Mesenchymal stem cell (in vitro differentiated cells and primary cell): ENCODE measurements around the gene NUDT19.
A peak's percentile ranks its signal among the peaks of the same experiment; 100 is the strongest.

Source experiments
- DNase-seq: peaks from one replicate; pipeline ENCODE4 v3.0.0-alpha.2; 2013
- H2AFZ ChIP-seq: one replicate; pipeline ENCODE4 v1.6.1; 2013; ENCODE audit warnings: low read depth, mild to moderate bottlenecking, control low read depth, inconsistent platforms, low read length, moderate library complexity
- H2AK5ac ChIP-seq: 2 replicates; pipeline ENCODE4 v1.6.1; 2013; ENCODE audit warnings: low read length, moderate library complexity, mild to moderate bottlenecking, inconsistent platforms; ENCODE audit not compliant: severe bottlenecking
- H2BK120ac ChIP-seq: one replicate; pipeline ENCODE4 v1.6.1; 2013; ENCODE audit warnings: low read depth, mild to moderate bottlenecking, inconsistent platforms, low read length, moderate library complexity
- H2BK12ac ChIP-seq, 2 experiments: one replicate each; pipeline ENCODE4 v1.6.1; 2013; ENCODE audit warnings: inconsistent platforms in 2 of 2, low read length in 2 of 2, mild to moderate bottlenecking in 2 of 2, moderate library complexity in 2 of 2, control low read depth in 1 of 2
- H2BK15ac ChIP-seq: one replicate; pipeline ENCODE4 v1.6.1; 2013; ENCODE audit warnings: mild to moderate bottlenecking, low read depth, inconsistent platforms; ENCODE audit not compliant: poor library complexity, severe bottlenecking
- H2BK5ac ChIP-seq: 2 replicates; pipeline ENCODE4 v1.6.1; 2013; ENCODE audit warnings: low read depth, mild to moderate bottlenecking, low read length, control low read depth, inconsistent platforms; ENCODE audit not compliant: poor library complexity, severe bottlenecking
- H3K14ac ChIP-seq, 2 experiments: one replicate each; pipeline ENCODE4 v1.6.1; 2013; ENCODE audit warnings: inconsistent platforms in 2 of 2, low read length in 2 of 2, control low read depth in 1 of 2, mild to moderate bottlenecking in 1 of 2, moderate library complexity in 1 of 2
- H3K18ac ChIP-seq, 2 experiments: one replicate each; pipeline ENCODE4 v1.6.1; 2013; ENCODE audit warnings: inconsistent platforms in 2 of 2, low read length in 2 of 2, control low read depth in 1 of 2, low read depth in 1 of 2, mild to moderate bottlenecking in 1 of 2
- H3K23ac ChIP-seq, 2 experiments: one replicate each; pipeline ENCODE4 v1.6.1; 2013; ENCODE audit warnings: inconsistent platforms in 2 of 2, low read length in 2 of 2, mild to moderate bottlenecking in 2 of 2, moderate library complexity in 2 of 2, control low read depth in 1 of 2
- H3K27ac ChIP-seq: 2 replicates; pipeline ENCODE4 v1.5.1; 2013; ENCODE audit warnings: mild to moderate bottlenecking, moderate library complexity, low read length, control low read depth, inconsistent platforms; ENCODE audit not compliant: poor library complexity, severe bottlenecking
- H3K27me3 ChIP-seq, 2 experiments: 2 replicates each; pipeline versions ENCODE4 v1.6.1 to v1.7.0; 2013; ENCODE audit warnings: low read length in 2 of 2, mild to moderate bottlenecking in 2 of 2, moderate library complexity in 2 of 2, control low read depth in 1 of 2, inconsistent platforms in 1 of 2; ENCODE audit not compliant: control insufficient read depth in 1 of 2, insufficient read depth in 1 of 2
- H3K36me3 ChIP-seq, 2 experiments: 2 replicates each; pipeline versions ENCODE4 v1.6.1 to v1.7.0; 2013; ENCODE audit warnings: low read length in 2 of 2, control low read depth in 1 of 2, inconsistent platforms in 1 of 2, low read depth in 1 of 2, mild to moderate bottlenecking in 1 of 2; ENCODE audit not compliant: insufficient read depth in 2 of 2, control insufficient read depth in 1 of 2
- H3K4ac ChIP-seq, 2 experiments: one replicate each; pipeline ENCODE4 v1.6.1; 2013; ENCODE audit warnings: inconsistent platforms in 2 of 2, low read length in 2 of 2, mild to moderate bottlenecking in 2 of 2, moderate library complexity in 2 of 2, control low read depth in 1 of 2, low read depth in 1 of 2
- H3K4me1 ChIP-seq: 2 replicates; pipeline ENCODE4 v1.6.1; 2013; ENCODE audit warnings: low read depth, low read length, control low read depth; ENCODE audit not compliant: control insufficient read depth, insufficient read depth
- H3K4me2 ChIP-seq: 2 replicates; pipeline ENCODE4 v1.6.1; 2013; ENCODE audit warnings: low read length, mild to moderate bottlenecking, inconsistent platforms; ENCODE audit not compliant: poor library complexity, severe bottlenecking
- H3K4me3 ChIP-seq, 2 experiments: 2 replicates each; pipeline versions ENCODE4 v1.5.1 to v1.7.0; 2013; ENCODE audit warnings: low read length in 2 of 2, mild to moderate bottlenecking in 2 of 2, control low read depth in 1 of 2, low read depth in 1 of 2; ENCODE audit not compliant: insufficient read depth in 1 of 2
- H3K79me1 ChIP-seq: replicated peaks from 2 replicates; pipeline ENCODE4 v1.6.1; 2013; ENCODE audit warnings: mild to moderate bottlenecking, control low read depth, low read length, inconsistent platforms; ENCODE audit not compliant: poor library complexity, severe bottlenecking
- H3K9ac ChIP-seq: 2 replicates; pipeline ENCODE4 v1.7.0; 2013; ENCODE audit warnings: mild to moderate bottlenecking, low read length, moderate library complexity
- H3K9me3 ChIP-seq: 2 replicates; pipeline ENCODE4 v1.7.0; 2013; ENCODE audit warnings: mild to moderate bottlenecking, low read length; ENCODE audit not compliant: control insufficient read depth
- H4K8ac ChIP-seq: one replicate; pipeline ENCODE4 v1.6.1; 2013; ENCODE audit warnings: inconsistent platforms, mild to moderate bottlenecking, low read length, moderate library complexity
- H4K91ac ChIP-seq: one replicate; pipeline ENCODE4 v1.6.1; 2013; ENCODE audit warnings: mild to moderate bottlenecking, low read length, inconsistent platforms
- WGBS: methylation state at CpG from one replicate; pipeline ENCODE4 v1.1.7; 2013; ENCODE audit warnings: mixed read lengths; 5-methylcytosine and 5-hydroxymethylcytosine counted together

The NUDT19 gene

GRCh38 chr19:32676186-32676894, 15.3 kb upstream of the NUDT19 start:
- Histone ChIP-seq H3K4me3 (peak overlapping the region; percentile 73 to 87), H3K4me2 (peak overlapping the region; percentile 89), H2BK120ac (no peak overlapping the region), H3K18ac (no peak overlapping the region), H3K27me3 (peaks cover 28 to 29% of the 10 kb centered on the region in 2 experiments), H2AK5ac (no peak overlapping the region), H3K9me3 (no peaks in the 10 kb centered on the region), H3K27ac (no peak overlapping the region), H3K9ac (no peak overlapping the region), H3K23ac (peak overlapping the region in 1 of 2 experiments; percentile 98), H4K8ac (peak overlapping the region; percentile 80), H3K4ac (no peak overlapping the region), H2AFZ (peak overlapping the region; percentile 98), H2BK15ac (no peak overlapping the region), H2BK12ac (no peak overlapping the region), H4K91ac (peak overlapping the region; percentile 55), H2BK5ac (no peak overlapping the region), H3K36me3 (no peaks in the 10 kb centered on the region), H3K79me1 (peaks cover 8% of the 10 kb centered on the region), H3K4me1 (peaks cover 33% of the 10 kb centered on the region), H3K14ac (peak overlapping the region in 1 of 2 experiments; percentile 37)
- DNase-seq, result no peak
- WGBS, result 12% methylated on average over 83 of the region's 93 CpGs

- no peak overlapping the region for H3K9ac ChIP-seq
- WGBS, result 31% methylated on average over 33 of the region's 33 CpGs
- no peak overlapping the region for H3K4me2 ChIP-seq
- no peak overlapping the region for H4K8ac ChIP-seq
- peaks cover 8% of the 10 kb centered on the region for H3K79me1 ChIP-seq
- peaks cover 28 to 29% of the 10 kb centered on the region in 2 experiments for H3K27me3 ChIP-seq
- H2BK5ac ChIP-seq, result no peak overlapping the region
- peak overlapping the region; percentile 98 for H2AFZ ChIP-seq
- peak overlapping the region in 1 of 2 experiments; percentile 98 for H3K23ac ChIP-seq
- H3K4ac ChIP-seq, result no peak overlapping the region
- H3K18ac ChIP-seq, result no peak overlapping the region
- H2AK5ac ChIP-seq, result no peak overlapping the region
- H2BK120ac ChIP-seq, result no peak overlapping the region
- no peak overlapping the region for H3K27ac ChIP-seq
- peak overlapping the region in 1 of 2 experiments; percentile 37 for H3K14ac ChIP-seq
- no peaks in the 10 kb centered on the region for H3K9me3 ChIP-seq
- no peaks in the 10 kb centered on the region for H3K36me3 ChIP-seq
- no peak for DNase-seq
- no peak overlapping the region for H4K91ac ChIP-seq
- H3K4me3 ChIP-seq, result no peak overlapping the region
- no peak overlapping the region for H2BK15ac ChIP-seq
- peaks cover 31% of the 10 kb centered on the region for H3K4me1 ChIP-seq
- no peak overlapping the region for H2BK12ac ChIP-seq
These were observed 14.7 kb upstream of the NUDT19 start for GRCh38 chr19:32676895-32677359.

GRCh38 chr19:32677657-32678056, 14.0 kb upstream of the NUDT19 start:
- H2AK5ac ChIP-seq, result no peak overlapping the region
- no peaks in the 10 kb centered on the region for H3K36me3 ChIP-seq
- WGBS, result 23% methylated on average over 9 of the region's 9 CpGs
- no peak overlapping the region for H4K91ac ChIP-seq
- DNase-seq, result peak; percentile 23
- H3K4me3 ChIP-seq, result no peak overlapping the region
- no peak overlapping the region for H2AFZ ChIP-seq
- no peak overlapping the region for H3K9ac ChIP-seq
- H3K27me3 ChIP-seq, result peaks cover 28 to 29% of the 10 kb centered on the region in 2 experiments
- H3K9me3 ChIP-seq, result no peaks in the 10 kb centered on the region
- no peak overlapping the region for H2BK15ac ChIP-seq
- H3K23ac ChIP-seq, result no peak overlapping the region
- no peak overlapping the region for H3K18ac ChIP-seq
- H3K4ac ChIP-seq, result no peak overlapping the region
- H4K8ac ChIP-seq, result no peak overlapping the region
- H2BK5ac ChIP-seq, result no peak overlapping the region
- no peak overlapping the region for H3K4me2 ChIP-seq
- H2BK120ac ChIP-seq, result no peak overlapping the region
- H3K27ac ChIP-seq, result no peak overlapping the region
- H3K14ac ChIP-seq, result no peak overlapping the region
- peaks cover 8% of the 10 kb centered on the region for H3K79me1 ChIP-seq
- peaks cover 29% of the 10 kb centered on the region for H3K4me1 ChIP-seq
- no peak overlapping the region for H2BK12ac ChIP-seq

- Histone ChIP-seq H4K8ac (no peak overlapping the region), H2AFZ (no peak overlapping the region), H3K27me3 (peaks cover 25 to 26% of the 10 kb centered on the region in 2 experiments), H3K4me1 (peaks cover 11% of the 10 kb centered on the region), H3K4me2 (no peak overlapping the region), H3K23ac (no peak overlapping the region), H3K14ac (no peak overlapping the region), H2BK5ac (no peak overlapping the region), H3K27ac (no peak overlapping the region), H3K36me3 (no peaks in the 10 kb centered on the region), H3K18ac (no peak overlapping the region), H3K9me3 (no peaks in the 10 kb centered on the region), H4K91ac (no peak overlapping the region), H3K4me3 (no peak overlapping the region), H3K79me1 (no peaks in the 10 kb centered on the region), H3K4ac (no peak overlapping the region), H2AK5ac (no peak overlapping the region), H3K9ac (no peak overlapping the region), H2BK15ac (no peak overlapping the region), H2BK12ac (no peak overlapping the region), H2BK120ac (no peak overlapping the region)
- no peak for DNase-seq
- WGBS, result 100% methylated on average over 1 of the region's 2 CpGs
These were observed 10.6 kb upstream of the NUDT19 start for GRCh38 chr19:32680986-32681385.
